COR-L47 (cell line): ENCODE data around the gene CAMSAP1.

ENCODE experiments used
- DNase-seq: peaks from one replicate; lab custom pipeline; 2025; lab: John Stamatoyannopoulos, UW

The CAMSAP1 gene

DNA sequence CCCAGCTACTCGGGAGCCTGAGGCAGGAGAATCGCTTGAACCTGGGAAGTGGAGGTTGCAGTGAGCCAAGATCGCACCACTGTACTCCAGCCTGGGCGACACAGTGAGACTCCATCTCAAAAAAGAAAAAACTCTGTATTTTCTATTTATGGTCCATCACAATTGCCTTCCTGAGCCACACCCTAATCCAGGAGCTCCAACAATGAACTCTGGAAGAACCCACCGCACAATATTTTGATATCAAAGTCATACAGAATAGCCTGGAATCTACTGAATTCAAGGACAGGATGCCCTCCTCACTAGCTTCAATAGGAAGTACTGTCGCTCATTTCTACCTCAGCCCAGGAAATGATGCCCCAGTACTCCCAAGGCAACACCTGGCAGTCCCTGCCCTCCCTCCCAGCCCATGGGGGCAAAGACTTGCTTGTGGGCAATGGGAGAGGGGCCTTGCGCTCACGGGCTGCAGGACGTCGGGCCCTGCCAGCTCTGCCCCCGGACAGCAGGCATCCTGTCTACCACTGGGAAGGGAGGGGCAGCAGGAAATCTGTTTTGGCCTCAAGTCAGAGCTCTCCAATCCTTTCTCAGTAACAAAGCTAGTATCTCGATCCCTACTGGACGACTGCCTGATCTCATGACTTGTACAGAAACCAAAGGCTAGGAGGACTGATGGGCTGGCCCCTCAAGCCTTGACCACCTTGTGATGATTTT lies 34.1 kb upstream of the CAMSAP1 start:
- no peak for DNase-seq

DNA sequence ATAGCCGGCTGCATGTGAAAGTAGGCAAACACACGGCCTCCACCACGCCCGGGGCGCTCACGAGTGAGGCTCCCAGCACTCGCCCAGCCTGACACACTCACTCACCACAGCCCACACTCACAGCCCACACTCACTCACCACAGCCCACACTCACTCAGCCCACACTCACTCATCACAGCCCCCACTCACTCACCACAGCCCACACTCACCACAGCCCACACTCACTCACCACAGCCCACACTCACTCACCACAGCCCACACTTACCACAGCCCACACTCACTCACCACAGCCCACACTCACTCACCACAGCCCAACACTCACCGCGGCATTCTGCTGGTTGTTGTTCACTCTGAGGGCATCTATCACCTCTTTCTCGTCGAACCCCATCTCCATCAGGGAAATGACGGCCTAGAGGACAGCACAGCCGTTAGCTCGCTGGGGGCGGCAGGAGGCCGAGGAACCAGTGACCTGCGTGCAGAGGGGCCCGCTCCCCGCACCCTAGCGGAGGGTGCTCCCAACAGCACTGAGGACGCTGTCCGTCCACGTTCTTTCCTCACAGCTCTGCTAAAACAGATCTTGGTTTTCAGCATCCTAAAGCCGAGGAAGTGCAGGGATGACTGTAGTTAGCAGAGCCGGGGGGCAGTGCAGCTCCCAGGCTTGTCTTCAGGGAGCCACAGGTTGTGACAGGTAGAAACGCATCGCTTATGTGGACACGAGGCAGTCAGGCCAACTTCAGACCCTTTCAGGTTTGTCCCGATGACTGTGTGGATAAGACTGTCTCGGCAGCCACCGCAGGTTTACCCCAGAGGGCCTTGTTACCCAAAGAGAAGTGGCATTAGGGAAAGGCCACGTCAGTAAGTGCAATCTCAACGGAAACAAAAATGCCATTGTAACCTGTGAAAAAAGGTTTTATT lies 32.3 kb upstream of the CAMSAP1 start:
- DNase-seq = no peak

DNA sequence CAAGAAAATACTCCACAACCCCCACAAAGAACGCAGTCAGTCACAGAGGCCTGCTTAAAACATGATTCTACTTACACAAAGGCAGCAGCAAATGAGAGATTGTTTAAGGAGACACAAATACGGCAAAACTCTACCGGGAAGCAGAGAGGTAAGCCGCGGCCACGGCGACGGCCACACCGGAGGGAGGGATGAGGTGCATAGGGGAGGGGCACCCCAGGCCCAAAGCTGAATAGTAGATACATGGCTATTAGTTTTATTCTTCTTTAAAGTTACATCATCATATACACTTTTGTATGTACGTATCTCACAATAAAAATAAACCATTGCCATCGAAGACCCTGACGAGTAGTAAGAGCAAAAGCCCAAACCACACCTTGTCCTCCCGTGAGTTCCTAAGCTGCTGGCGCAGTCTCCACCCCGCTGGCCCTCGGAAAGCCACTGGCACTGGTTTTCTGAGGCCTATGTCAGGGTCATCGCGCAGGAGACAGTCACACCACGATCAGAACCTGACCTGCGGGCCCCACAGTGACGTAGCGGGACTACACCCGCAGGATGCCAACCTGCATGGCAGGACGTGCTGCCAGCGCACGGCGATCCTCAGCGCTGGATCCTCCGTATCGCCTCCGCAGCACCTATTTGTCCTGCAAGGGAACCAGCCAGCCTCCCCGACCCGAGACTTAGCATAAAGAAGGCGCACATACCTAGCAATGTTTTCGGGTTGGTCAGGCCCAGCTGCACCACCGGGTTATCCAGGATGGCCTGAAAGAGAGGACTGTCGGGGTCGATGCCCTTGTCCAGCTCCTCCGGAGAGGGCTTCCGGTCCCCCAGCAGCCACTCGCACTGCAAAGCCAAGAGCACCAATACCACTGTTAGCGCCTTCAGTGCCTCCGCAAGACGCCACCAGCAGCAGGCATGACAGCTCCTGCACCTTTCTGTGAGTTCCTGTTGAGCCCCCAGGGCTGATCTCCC lies 30.5 kb upstream of the CAMSAP1 start:
- DNase-seq = no peak

DNA sequence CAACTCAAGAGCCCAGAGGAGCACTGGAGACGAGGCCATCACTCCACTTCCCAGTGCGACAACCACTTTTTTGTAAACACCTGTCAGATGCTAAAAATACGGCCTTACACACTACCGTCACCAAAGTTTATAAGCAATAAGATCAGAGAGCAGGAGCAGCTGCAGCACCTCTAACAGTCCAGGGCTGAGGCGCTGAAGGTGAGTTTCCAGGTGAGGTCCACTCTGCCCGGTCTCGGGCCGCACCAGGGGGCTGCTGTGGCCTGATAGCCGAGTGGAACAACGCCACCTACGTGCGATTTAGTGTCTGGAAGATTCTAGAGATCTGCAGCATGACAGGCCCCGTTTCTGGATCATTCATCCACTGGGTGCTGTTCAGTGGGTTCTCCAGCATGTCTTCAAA lies 25.8 kb upstream of the CAMSAP1 start:
- no peak for DNase-seq

DNA sequence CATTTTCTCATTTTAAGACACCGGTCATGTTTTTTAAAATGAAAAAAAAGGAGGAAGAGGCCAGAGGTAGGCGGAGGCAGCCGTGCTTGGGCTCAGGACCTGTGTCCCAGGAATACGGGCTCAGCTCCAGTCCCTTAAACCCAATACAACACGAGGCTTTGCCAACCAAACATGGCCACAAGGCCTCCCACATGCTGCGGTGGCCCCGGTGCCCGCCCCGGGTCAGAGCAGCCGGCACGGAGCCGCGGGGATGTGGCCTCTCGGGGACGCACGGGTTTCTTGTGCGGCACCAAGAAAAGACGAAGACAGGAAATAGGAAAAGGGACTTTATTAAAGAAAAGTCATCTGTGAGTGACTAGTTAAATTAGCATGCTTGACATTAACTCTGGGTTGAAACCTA lies 25.3 kb upstream of the CAMSAP1 start:
- no peak for DNase-seq

DNA sequence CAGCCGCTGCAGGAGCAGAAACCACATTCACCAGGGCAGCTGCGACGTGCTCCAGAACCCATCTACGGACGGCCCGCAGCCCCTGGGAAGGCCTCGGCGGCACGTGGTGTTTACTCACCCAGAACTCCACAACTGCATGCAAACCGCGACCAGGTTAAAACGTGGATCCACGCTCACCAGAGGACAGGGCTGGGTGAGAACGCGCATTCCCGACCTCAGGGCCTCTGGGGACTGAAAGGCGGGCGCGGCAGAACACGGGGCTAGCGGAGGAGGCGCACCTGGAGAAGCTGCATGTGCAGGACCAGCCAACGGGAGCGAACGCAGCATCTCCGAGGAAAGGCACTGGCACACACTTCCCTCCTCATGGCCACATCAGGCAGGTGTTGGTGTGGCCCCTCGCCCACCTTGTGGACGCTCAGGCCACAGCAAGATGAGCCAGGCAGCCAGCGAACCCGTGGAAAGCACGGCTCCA lies 24.0 kb upstream of the CAMSAP1 start:
- DNase-seq = no peak

DNA sequence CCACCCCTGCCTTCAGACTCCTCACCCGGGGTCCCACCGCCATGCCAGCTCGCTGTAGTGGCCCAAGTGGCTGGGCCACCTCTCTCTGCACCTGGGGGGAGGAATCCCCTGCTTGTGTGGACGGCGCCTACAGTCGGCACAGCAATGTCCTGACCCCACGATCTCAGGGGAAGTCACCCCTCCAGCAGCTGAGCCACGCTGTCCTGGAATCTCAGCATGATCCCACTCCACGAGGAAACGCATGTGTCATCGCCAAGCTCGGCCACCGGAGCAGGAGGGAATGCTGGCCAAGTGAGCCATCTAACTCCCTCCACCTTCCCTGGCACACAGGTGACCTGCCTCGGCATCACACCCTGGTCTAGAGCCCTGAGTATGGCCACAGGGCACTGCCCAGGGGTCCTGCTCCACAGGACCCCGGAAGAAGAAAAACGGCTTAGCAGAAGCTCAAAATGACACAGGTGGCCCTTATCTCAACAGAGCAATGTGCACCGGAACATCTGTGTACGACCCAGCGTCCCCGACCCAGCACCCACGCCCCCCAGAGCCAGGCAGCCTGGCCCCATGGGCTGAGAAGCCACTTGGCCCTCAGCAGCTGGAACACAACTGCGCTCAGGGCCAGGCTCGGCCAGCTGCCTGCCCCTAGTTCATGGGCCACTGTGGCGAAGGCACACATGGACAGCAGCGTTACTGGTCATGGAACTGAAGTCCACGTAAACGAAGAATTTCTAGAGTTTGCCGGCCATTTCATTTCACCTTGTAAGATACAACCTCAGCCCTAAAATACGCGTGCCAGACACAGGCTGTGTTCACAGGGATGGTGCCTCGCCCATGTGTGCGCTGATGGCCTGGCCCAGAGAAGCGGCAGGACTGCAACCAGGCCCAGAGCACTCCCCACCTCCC lies 23.4 kb upstream of the CAMSAP1 start:
- no peak for DNase-seq

DNA sequence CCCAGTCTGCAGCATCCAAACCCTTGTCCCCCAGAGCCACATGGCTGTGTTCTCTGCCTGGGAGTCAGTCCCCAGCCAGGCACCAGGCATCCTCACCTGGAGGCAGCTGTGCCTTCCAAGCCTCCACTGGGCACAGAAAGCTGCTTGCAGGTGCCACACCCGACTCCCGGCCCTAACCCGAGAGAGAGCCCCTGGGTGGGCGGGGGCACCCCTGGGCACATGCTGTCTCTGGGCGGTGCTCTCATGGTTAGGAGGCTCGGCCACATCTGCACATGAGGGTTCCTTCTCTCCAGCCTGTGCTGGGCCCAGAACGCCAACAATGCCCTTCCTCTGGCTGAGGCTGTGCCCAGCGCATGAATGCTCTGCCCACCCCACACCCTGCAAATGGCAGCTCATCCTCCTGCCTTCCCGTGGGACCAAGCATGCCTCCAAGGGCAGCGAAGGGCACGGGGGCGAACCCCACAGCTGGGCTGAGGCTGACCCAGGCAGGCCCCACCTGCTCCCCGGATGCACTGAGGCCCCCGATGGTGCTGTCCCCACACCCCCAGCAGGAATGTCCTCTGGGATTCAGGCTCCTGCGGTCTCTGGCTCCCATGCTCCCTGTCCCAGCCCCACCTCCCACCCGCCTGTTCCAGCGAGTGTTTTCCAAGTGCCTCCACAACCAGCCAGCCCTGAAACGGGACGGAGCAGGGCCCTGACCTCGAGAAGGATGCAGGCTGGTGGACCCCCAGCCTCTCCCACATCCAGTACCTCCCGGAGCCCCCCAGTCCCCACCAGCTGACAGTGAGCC lies 22.5 kb upstream of the CAMSAP1 start:
- no peak for DNase-seq

DNA sequence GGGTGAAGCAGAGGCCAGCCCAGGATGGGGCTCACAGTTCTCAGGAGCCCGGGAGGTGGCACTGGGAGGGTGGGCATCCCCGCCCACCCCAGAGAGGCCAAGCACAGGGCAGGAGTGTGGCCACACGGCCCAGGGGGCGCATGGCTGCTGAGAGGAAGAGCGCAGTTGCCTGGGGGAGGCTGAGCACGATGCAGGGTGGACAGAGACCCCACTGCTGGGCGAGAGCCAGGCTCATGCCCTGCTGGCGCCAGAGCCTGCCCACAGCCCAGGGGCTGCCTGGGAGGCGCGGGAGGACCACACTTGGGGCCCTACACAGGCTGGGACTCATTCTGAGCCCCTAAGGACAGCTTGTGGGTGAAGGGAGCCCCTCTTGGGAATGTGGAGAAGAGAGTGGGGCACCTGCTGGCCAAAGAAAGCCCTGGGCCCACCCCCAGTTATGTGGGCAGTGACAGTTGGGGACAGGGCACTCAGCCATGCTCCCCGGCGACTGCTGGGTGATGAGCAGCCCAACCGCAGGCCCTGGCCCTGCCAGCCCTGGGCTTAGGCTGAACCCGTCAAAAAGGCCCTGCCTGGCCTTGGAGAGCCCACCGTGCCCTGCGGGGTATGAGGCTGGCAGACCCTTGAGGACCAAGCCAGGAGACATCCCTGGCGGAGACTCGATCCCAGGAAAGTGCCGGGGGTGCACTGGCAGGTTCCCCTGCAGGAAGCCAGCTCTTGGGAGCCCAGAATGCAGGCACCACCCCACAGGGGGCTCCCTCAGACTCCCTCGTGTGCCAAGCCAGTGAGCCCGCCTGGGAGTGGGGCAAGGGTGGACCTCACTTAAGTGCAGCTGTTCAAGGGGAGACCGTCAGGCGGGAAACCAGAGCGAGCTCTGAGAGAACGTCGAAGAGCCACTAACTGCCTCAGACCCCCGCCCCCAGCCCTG lies 21.6 kb upstream of the CAMSAP1 start:
- no peak for DNase-seq

DNA sequence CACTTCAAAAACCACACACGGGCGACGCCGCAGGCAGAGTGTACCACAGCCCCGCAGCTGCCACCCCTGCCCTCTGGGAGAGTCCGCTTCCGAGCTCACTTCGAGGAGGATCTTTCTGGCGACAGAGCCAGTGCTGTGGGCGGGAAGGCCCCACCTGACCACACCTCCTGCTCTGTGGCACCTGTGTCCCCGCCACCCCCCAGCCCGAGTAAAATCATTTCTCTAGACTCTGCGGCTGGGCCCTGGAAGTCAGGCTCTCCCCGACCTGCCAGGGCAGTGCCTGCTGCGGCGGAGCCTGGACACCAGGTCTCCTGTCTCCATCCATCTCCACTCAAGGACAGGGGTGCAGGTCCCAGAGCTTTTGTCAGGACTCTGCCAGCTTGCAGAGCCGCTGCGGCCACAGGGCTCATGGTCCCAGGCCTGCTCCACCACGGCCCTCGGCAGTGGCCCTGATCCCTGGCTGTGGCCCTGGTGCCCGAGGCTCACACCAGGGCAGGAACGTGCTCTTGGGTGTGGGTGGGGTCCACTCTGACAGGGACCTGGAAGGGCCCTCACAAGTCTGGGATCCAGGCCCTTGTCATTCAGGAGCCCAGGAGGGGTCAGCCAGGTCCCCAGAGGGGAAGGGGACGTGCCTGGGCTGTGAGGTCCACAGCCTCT lies 20.9 kb upstream of the CAMSAP1 start:
- no peak for DNase-seq

DNA sequence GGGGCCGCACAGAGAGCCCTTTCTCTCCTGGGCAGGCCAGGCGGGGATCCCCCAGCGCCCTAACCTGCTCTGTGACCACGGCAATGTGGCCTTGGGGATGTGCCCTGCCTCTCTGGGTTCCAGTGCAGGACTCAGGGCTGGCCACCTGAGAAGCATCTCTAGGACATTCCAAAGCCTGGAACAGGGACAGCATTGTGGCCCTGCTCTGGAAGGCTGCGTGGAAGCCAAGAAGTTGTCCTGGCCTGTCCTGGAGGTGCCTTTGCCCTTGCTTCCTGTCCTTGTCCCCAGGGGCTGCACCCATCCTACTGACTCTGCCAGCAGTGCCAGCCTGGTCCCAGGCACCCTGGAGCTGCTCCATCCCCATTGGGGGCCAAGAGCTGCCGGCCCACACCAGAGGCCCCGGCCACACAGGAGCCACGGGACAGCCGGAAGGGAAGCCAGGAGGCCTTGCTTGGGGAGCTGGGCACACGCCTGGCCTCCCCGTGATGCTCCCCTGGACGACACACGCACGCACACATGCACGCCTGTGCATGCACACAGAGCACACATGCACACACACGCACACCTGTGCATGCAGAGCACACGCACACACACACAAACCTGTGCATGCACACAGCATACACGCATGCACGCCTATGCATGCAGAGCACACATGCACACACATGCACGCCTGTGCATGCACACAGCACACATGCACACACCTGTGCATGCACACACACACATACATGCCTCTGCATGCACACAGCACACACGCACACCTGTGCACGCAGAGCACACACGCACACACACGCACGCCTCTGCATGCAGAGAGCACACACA lies 20.1 kb upstream of the CAMSAP1 start:
- no peak for DNase-seq

DNA sequence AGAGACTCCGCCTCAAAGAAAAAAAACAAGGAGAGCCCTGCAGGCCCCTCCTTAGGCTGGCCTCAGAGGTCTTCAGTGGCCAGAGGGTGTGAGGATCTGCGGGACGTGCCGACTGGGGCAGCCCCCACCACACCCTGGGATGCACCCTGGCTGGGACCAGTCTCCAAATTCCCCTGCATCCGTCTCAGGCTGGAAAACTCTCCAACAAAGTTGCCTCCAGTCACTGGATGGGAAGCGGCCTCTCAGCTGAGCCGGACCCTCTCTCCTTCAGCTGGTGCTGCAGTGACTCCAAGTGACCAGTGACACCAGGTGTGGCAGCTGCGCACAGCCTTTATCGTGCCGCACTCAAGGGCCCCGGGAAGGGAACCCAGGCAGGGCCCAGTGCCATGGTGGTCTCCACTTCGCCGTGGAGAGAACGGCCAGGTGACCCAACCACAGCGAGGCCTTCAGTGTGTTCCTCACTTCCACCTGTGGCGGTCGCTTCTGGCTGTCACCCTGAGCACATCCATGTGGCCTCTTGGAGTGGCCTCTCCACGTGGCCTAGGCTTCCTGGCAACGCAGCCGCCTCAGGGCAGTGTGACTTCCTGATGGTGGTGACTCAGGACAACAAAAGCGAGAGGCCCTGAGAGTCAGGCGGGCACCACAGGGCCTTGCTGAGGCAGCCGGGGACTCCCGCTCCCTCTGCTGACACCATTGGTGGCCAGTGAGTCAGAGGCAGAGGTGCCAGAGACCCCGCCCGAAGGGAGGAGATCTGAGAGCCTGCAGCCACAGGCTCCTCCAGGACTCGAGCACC lies 19.3 kb upstream of the CAMSAP1 start:
- no peak for DNase-seq

DNA sequence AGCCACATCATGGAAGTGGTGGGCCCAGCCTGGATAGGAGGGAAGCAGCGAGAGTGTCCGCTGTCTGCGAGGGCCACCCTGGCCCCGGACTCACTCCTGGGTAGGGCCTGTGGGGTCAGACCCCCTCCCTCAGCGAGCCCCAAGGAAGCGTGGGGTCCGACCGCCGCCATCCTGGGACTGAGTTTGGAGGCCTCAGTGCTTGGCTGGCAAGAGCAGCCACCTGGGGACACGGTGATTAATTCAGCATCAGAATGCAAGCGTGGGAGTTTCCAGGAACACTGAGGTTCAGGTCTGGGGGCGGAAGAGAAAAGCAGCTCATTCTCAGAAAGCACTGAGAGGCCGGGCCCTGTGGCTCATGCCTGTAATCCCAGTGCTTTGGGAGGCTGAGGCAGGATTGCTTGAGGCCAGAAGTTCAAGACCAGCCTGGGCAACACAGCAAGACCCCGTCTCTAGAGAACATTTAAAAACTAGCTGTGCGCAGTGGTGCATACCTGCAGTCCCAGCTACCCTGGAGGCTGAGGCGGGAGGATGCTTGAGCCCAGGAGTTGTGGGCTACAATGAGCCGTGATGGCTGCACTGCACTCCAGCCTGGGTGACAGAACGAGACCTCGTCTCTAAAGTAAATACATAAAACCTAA lies 18.3 kb upstream of the CAMSAP1 start:
- DNase-seq = no peak

DNA sequence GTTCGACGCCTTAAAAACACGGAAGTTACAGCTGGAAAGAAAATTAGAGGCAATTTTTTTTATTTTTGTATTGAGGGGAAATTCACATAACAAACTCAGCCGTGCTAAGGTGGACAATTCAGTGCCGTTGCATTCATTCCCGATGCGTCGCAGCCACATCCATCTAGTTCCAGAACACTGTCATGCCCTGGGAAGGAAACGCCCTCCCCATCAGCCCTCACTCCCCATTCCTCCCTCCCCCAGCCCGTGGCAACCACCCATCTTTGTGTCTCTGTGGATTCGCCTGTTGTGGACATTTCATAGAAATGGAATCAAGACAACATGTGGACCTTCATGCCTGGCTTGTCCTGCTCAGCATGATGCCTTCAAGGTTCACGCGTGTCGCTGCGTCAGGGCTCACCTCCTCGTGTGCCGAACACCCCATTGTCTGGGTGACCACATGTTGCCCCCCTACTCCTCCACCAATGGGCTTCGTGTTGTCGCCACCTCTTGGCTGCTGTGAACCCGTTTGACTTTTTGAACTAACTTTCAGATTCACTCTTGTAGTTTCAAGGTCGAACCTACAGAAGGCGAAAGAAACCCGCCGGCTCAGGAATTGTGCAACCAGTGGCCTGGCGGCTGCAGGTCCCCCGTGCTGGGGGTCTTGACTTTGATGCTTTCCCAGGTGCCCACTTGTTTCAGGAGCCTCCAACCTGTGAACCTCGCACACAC lies 17.4 kb upstream of the CAMSAP1 start:
- DNase-seq = no peak

DNA sequence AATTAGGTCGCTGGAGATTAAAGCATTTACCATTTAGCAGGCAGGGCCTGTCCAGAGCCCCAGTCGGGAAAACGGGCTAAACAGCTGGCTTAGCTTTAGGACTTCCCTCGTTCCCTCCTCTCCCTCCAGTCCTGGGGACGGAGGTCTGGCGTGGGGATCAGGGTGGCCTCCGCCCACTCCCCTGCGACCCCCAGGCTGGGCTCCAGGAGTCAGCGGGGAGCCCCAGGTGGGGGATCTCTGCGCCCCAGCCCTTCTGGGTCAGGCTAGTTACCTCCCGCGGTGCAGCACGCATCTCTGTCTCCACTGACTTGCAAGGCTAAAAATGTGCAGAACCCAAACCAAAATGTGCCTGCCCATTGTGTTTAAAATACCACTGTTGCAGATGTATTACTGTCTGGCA lies 16.2 kb upstream of the CAMSAP1 start:
- no peak for DNase-seq
